T-cell (primary cell): ENCODE measurements around the gene PCDHA1. TPM values are rescaled to one million over a fixed set of nuclear protein-coding genes. Genes with fewer than 3 reads are reported as not detected.

ENCODE experiments used
- ATAC-seq, 4 experiments: fragments of 200-7000 bp in 3 of 4; fragments of 150-1000 bp in 1 of 4; cut with Tn5 transposase; replicated peaks in 1 of 4; 1 replicate in 3 of 4; 2 replicates in 1 of 4; pipeline ENCODE4 v1.10.0; 2021; ENCODE audit warnings: moderate library complexity in 3 of 4, mild to moderate bottlenecking in 2 of 4, moderate number of reproducible peaks in 1 of 4
- CTCF ChIA-PET, 2 donors: fragments of 300-600 bp; sonication (Branson Sonifier 250); formaldehyde crosslinking; loops; one replicate each; lab custom pipeline; 2022; ENCODE audit warnings: antibody characterized with exemption in 2 of 2; lab: Charles Lee
- POLR2A ChIA-PET, 2 donors: fragments of 300-600 bp; sonication (Branson Sonifier 250); formaldehyde crosslinking; loops; one replicate each; lab custom pipeline; 2022; ENCODE audit warnings: antibody characterized with exemption in 2 of 2; lab: Charles Lee
- DNase-seq, 35 experiments: peaks; one replicate each; pipeline versions ENCODE4 v3.0.0 to v3.0.0-alpha.2; 2013 to 2023
- H3K27ac ChIP-seq: one replicate; pipeline ENCODE4 v1.5.1; 2013; ENCODE audit warnings: low read length
- H3K27me3 ChIP-seq, 2 experiments: replicated peaks in 1 of 2; 1 replicate in 1 of 2; 2 replicates in 1 of 2; pipeline versions ENCODE4 v1.6.1 to v1.7.0; 2013; ENCODE audit warnings: low read length in 1 of 2, mixed read lengths in 1 of 2; ENCODE audit not compliant: control insufficient read depth in 2 of 2, insufficient read depth in 2 of 2; ENCODE audit errors: extremely low read depth in 1 of 2
- H3K36me3 ChIP-seq, 2 donors: 1 replicate in 1 of 2; 2 replicates in 1 of 2; pipeline versions ENCODE4 v1.6.1 to v1.7.0; 2013; ENCODE audit warnings: low read length in 1 of 2; ENCODE audit not compliant: control insufficient read depth in 2 of 2, insufficient read depth in 1 of 2; ENCODE audit errors: extremely low read depth in 1 of 2
- H3K4me1 ChIP-seq, 2 experiments: 1 replicate in 1 of 2; 2 replicates in 1 of 2; pipeline versions ENCODE4 v1.6.1 to v1.7.0; 2013; ENCODE audit warnings: low read length in 2 of 2, mixed read lengths in 1 of 2; ENCODE audit not compliant: insufficient read depth in 2 of 2, control insufficient read depth in 1 of 2; ENCODE audit errors: extremely low read depth in 1 of 2
- H3K4me3 ChIP-seq, 2 donors: 1 replicate in 1 of 2; 2 replicates in 1 of 2; pipeline versions ENCODE4 v1.5.1 to v1.7.0; 2013; ENCODE audit warnings: mild to moderate bottlenecking in 2 of 2, low read length in 1 of 2, moderate library complexity in 1 of 2; ENCODE audit not compliant: control insufficient read depth in 1 of 2; ENCODE audit errors: extremely low read depth in 1 of 2
- H3K9me3 ChIP-seq: 2 replicates; pipeline ENCODE4 v1.7.0; 2013
- H3K27ac Mint-ChIP-seq, 2 donors: one replicate each; pipeline ENCODE4 v1.8.0; 2020 to 2021; ENCODE audit warnings: mild to moderate bottlenecking in 2 of 2, mixed read lengths in 2 of 2
- H3K27me3 Mint-ChIP-seq, 2 donors: one replicate each; pipeline ENCODE4 v1.8.0; 2021 to 2022; ENCODE audit warnings: mixed read lengths in 2 of 2
- H3K36me3 Mint-ChIP-seq: one replicate; pipeline ENCODE4 v1.8.0; 2021; ENCODE audit warnings: mixed read lengths
- H3K4me1 Mint-ChIP-seq, 3 donors: one replicate each; pipeline ENCODE4 v1.8.0; 2020 to 2022; ENCODE audit warnings: mixed read lengths in 3 of 3, mild to moderate bottlenecking in 1 of 3
- H3K4me3 Mint-ChIP-seq, 3 donors: one replicate each; pipeline ENCODE4 v1.8.0; 2020 to 2022; ENCODE audit warnings: mild to moderate bottlenecking in 3 of 3, mixed read lengths in 3 of 3, moderate library complexity in 3 of 3
- H3K9me3 Mint-ChIP-seq, 3 donors: one replicate each; pipeline ENCODE4 v1.8.0; 2020 to 2022; ENCODE audit warnings: mixed read lengths in 3 of 3
- WGBS: methylation state at CpG from one replicate; pipeline ENCODE4 v1.1.5; 2013; ENCODE audit warnings: missing lambda C conversion rate; ENCODE audit not compliant: insufficient coverage; 5-methylcytosine and 5-hydroxymethylcytosine counted together
- total RNA-seq, 35 experiments: library from RNA in 6 of 35; stranded (reverse) in 6 of 35; fragments of 120-200 nt in 1 of 35; gene quantifications; one replicate each; pipeline versions ENCODE4 v1.2.1 to v1.2.4 and lab custom pipeline; 2013 to 2026

PCDHA1 gene
- total RNA-seq, 5 donors from 2014 or later (not counting 1 experiment from before 2014, with no cell fraction given) = not detected

DNA sequence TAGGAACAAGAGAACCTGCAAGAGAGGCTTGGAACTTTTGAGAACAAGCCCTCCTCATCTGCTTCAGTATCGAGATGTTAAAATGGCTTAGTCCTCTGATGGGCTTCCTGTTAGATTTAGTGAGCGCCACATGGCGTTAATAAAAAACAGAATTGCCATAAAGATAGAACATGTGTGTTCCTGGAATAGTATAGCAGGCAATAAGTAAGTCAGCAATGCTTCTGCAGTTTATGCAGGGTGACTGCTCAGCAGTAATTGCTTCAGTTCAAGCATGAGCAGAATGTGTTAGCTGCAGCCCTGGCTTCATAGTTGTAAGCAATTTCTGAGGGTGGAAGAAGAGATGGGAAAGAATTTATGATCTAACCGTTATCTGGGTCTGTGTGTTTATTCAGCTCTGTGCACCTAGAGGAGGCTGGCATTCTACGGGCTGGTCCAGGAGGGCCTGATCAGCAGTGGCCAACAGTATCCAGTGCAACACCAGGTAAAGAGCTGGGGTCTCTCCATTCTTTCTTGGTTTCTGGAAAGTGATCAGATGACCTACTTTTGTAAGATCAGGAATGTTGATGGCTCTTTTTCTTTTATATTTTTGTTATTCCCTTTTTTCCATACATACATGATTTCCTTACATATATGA, 196.3 kb downstream of the PCDHA1 start:
- H3K4me1 ChIP-seq = no peaks in the 10 kb centered on the region
- POLR2A ChIA-PET = no interaction called here
- peaks cover 0 to 4% of the 10 kb centered on the region in 2 experiments for H3K27me3 ChIP-seq
- H3K4me3 ChIP-seq = no peak overlapping the region
- H3K27me3 Mint-ChIP-seq = peaks cover 5 to 36% of the 10 kb centered on the region in 2 donors
- 93% methylated on average over 4 of the region's 5 CpGs for WGBS
- no peak for DNase-seq
- no peak overlapping the region for H3K27ac Mint-ChIP-seq
- CTCF ChIA-PET = no interaction called here
- H3K4me3 Mint-ChIP-seq = no peak overlapping the region
- no peak for ATAC-seq
- H3K9me3 Mint-ChIP-seq = no peaks in the 10 kb centered on the region
- no peaks in the 10 kb centered on the region for H3K9me3 ChIP-seq
- H3K4me1 Mint-ChIP-seq = no peaks in the 10 kb centered on the region
- H3K36me3 Mint-ChIP-seq = no peaks in the 10 kb centered on the region
- no peaks in the 10 kb centered on the region for H3K36me3 ChIP-seq
- H3K27ac ChIP-seq = no peak overlapping the region

DNA sequence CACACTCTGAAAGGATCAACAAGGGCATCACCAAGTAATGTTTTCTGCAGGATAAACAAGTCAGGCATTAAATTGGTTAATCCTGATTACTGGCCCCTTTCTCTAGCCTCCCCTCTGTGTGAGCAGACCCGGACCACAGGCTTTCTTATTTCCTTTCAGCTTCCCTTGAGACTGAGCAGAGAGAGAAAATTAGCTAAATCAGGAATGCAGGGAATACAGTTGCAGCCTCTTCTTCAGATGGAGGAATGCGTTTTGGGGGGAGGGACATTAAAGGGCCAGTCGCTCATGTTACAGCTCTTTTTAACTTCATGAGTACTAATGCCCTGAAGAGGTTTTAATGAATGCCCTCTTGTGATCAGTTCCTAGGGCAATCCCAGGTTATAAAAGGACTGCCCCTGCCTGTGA, 200.2 kb downstream of the PCDHA1 start:
- WGBS = 14% methylated on average over 2 of the region's 3 CpGs
- DNase-seq (no peak), ATAC-seq (no peak)
- H3K27ac Mint-ChIP-seq = no peak overlapping the region
- no peaks in the 10 kb centered on the region for H3K9me3 ChIP-seq
- peaks cover 8 to 29% of the 10 kb centered on the region in 2 donors for H3K27me3 Mint-ChIP-seq
- H3K9me3 Mint-ChIP-seq = no peaks in the 10 kb centered on the region
- ChIA-PET CTCF (no interaction called here), POLR2A (no interaction called here)
- no peaks in the 10 kb centered on the region for H3K36me3 ChIP-seq
- H3K27me3 ChIP-seq = peaks cover 0 to 5% of the 10 kb centered on the region in 2 experiments
- H3K36me3 Mint-ChIP-seq = no peaks in the 10 kb centered on the region
- no peak overlapping the region for H3K4me3 ChIP-seq
- no peaks in the 10 kb centered on the region for H3K4me1 ChIP-seq
- H3K27ac ChIP-seq = no peak overlapping the region
- no peaks in the 10 kb centered on the region for H3K4me1 Mint-ChIP-seq
- H3K4me3 Mint-ChIP-seq = no peak overlapping the region

DNA sequence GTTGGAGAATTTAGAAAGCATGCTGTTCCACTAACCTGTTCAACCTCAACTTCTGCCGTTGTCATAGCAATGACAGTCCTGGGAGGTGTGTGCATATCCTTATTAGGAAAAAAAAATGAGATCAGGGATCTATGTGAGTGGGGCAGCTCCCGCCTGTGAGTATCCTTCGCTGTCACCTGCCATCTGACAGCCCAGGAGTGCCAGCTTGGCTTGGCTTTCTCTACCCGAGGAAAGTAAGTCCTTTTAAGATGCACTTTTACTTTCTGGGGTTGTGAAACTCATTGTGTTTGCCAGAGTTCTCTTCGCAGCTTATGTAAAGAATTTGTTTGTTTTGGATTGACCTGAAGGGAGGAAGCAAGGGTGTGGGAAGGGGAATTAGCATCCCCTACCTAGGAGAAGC, 202.2 kb downstream of the PCDHA1 start:
- Histone ChIP-seq H3K27me3 (peaks cover 0 to 5% of the 10 kb centered on the region in 2 experiments), H3K27ac (no peak overlapping the region), H3K4me3 (no peak overlapping the region), H3K9me3 (no peaks in the 10 kb centered on the region), H3K36me3 (no peaks in the 10 kb centered on the region), H3K4me1 (no peaks in the 10 kb centered on the region)
- Mint-ChIP-seq H3K9me3 (no peaks in the 10 kb centered on the region), H3K27ac (no peak overlapping the region), H3K4me1 (no peaks in the 10 kb centered on the region), H3K36me3 (no peaks in the 10 kb centered on the region), H3K4me3 (no peak overlapping the region), H3K27me3 (peaks cover 13 to 35% of the 10 kb centered on the region in 2 donors)
- no peak for DNase-seq
- 72% methylated on average over 3 of the region's 5 CpGs for WGBS
- ChIA-PET POLR2A (no interaction called here), CTCF (interaction anchor here in 1 of 2 donors (0.9 kb wide), 1 partner anchor 12 kb away, joined by 3 read pairs; no protein-coding TSS in a partner anchor)
- no peak for ATAC-seq

DNA sequence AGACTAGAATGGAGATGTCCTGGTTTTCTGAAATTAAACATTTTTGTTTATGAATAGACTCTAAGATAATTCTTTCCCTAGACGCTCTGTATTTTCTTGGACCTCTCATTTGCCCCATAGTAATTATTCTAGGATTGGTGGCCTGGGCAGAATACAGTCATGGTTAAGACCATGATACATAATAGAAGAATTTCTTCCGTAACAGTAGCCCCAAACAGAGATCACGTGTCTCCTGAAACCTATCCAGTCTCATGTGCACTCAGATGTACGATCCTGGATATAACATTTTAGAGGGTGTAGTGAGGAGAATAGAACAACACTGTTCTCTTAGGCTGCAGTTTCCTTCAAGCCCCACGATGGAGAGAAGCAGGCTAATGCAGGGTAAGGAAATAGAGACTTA, 202.7 kb downstream of the PCDHA1 start:
- Histone ChIP-seq H3K4me3 (no peak overlapping the region), H3K27ac (no peak overlapping the region), H3K4me1 (no peaks in the 10 kb centered on the region), H3K36me3 (no peaks in the 10 kb centered on the region), H3K9me3 (no peaks in the 10 kb centered on the region), H3K27me3 (peaks cover 0 to 5% of the 10 kb centered on the region in 2 experiments)
- Mint-ChIP-seq H3K4me1 (no peaks in the 10 kb centered on the region), H3K27ac (no peak overlapping the region), H3K27me3 (peaks cover 13 to 30% of the 10 kb centered on the region in 2 donors), H3K9me3 (no peaks in the 10 kb centered on the region), H3K36me3 (no peaks in the 10 kb centered on the region), H3K4me3 (no peak overlapping the region)
- ChIA-PET CTCF (no interaction called here), POLR2A (no interaction called here)
- WGBS = 82% methylated on average over 3 of the region's 5 CpGs
- DNase-seq (no peak), ATAC-seq (no peak)

DNA sequence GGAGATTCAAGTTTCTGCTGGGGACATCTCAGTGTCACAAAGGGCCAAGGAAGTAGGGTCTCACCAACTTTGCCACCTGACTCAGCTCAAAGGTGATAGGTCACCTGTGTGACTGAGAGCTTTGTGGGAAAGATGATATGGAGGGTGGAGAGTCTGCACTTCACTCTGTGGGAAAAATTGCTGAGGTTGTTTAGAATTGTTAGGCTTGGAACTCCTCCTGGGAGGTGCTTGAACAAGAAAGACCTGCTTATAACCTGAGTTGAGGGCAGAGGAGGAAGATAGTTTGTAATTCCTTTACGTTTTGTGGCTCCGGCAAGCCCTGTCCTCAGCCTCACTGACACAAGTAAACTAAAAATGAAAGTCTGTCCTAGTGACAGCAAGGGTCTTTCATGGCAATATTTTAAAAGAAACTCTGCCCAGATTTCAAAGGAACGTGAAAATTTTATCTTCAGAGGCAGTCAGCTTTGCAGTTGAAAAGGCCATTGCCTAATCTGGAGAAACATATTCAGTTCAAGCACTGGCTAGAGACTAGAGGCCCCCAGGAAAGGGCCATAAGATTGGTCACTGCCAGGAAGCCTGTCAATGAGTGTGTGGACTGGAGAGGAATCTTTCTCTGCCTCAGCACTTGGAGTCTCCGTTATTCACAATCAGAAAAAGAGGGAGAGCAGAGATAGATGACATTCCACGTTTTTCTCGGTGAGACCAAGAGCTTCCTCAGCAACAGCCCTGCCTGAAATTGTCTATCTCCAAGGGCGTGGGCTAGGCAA, 203.5 kb downstream of the PCDHA1 start:
- no peak overlapping the region for H3K27ac ChIP-seq
- H3K27me3 Mint-ChIP-seq = peaks cover 13 to 27% of the 10 kb centered on the region in 2 donors
- no peaks in the 10 kb centered on the region for H3K36me3 Mint-ChIP-seq
- H3K4me3 Mint-ChIP-seq = no peak overlapping the region
- ATAC-seq = no peak
- no peak for DNase-seq
- H3K27me3 ChIP-seq = peaks cover 0 to 5% of the 10 kb centered on the region in 2 experiments
- no peak overlapping the region for H3K4me3 ChIP-seq
- CTCF ChIA-PET = no interaction called here
- POLR2A ChIA-PET = no interaction called here
- H3K9me3 ChIP-seq = no peaks in the 10 kb centered on the region
- no peaks in the 10 kb centered on the region for H3K36me3 ChIP-seq
- 46% methylated on average over 5 of the region's 7 CpGs for WGBS
- H3K4me1 ChIP-seq = no peaks in the 10 kb centered on the region
- H3K4me1 Mint-ChIP-seq = no peaks in the 10 kb centered on the region
- H3K27ac Mint-ChIP-seq = no peak overlapping the region
- H3K9me3 Mint-ChIP-seq = no peaks in the 10 kb centered on the region

DNA sequence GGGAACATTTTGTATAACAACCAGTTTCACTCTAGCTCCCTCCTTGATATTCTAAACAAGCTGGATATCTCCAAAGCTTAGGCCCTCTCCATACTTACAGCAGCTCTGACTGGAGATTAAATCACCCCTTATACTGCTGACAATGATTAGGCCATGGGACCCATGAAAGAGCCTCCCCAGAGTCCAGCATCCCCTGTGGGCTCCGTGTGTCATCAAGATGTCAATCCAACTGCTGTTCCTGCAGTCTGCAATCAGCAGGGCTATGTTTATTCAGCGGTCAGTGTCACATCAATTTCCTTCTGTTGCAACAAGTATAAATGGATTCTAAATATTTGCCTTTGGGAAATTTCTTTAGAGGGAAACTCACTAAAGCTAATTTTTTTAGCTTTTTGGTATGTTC, 206.9 kb downstream of the PCDHA1 start:
- Mint-ChIP-seq H3K27ac (no peak overlapping the region), H3K36me3 (no peaks in the 10 kb centered on the region), H3K9me3 (no peaks in the 10 kb centered on the region), H3K4me3 (no peak overlapping the region), H3K27me3 (peaks cover 10 to 23% of the 10 kb centered on the region in 2 donors), H3K4me1 (no peaks in the 10 kb centered on the region)
- Histone ChIP-seq H3K27me3 (peaks cover 0 to 3% of the 10 kb centered on the region in 2 experiments), H3K36me3 (no peaks in the 10 kb centered on the region), H3K9me3 (no peaks in the 10 kb centered on the region), H3K4me3 (no peak overlapping the region), H3K27ac (no peak overlapping the region), H3K4me1 (no peaks in the 10 kb centered on the region)
- no peak for DNase-seq
- WGBS = no CpG with 5 or more reads among the region's 2 CpGs
- CTCF ChIA-PET = interaction anchor here in 1 of 2 donors (0.6 kb wide), 1 partner anchor 423 kb away, joined by 3 read pairs; no protein-coding TSS in a partner anchor
- POLR2A ChIA-PET = no interaction called here
- no peak for ATAC-seq
